HCEC 1CT (cell line): ENCODE measurements around the gene CLIC4.
"Not testable (repeated sequence)": the region's sequence is repeated elsewhere in the genome, so short reads cannot be mapped to it uniquely, and the experiment has no call there.

Experiments used
- DNase-seq: peaks from one replicate; pipeline ENCODE4 v3.0.0-alpha.2; 2017

The CLIC4 gene

DNA sequence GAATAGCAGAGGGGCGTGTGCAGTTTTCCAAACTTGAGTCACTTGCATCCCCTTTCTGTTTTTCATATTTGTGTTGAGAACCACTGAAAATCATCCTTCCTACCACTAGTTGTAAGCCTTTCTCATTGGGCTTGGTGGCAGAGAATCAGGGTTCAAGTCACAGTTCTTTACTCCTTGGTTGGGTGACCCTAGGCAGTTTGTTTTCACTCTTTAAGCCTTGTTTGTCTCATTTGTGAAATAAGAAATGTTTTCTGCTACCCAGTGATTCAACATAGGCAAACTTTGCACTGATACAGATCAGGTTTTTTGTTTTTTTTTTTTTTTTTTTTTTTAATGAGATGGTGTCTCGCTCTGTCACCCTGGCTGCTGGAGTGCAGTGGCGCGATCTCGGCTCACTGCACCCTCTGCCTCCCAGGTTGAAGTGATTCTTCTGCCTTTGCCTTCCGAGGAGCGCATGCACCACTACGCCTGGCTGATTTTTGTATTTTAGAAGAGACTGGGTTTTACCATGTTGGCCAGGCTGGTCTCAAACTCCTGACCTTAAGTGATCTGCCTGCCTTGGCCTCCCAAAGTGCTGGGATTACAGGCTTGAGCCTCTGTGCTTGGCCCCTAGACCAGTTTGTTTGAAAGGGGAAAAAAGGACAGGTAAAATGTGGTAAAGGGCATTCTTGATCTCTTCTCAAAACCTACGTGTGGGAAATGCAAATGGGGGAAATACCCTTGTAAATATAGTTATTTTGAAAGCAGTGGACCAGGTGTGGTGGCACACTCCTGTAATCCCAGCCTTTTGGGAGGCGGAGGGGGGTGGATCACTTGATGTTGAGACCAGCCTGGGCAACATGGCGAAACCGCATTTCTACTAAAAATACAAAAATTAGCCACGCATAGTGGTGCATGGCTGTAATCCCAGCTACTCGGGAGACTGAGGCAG lies 3.2 kb downstream of the CLIC4 start:
- DNase-seq: no peak

DNA sequence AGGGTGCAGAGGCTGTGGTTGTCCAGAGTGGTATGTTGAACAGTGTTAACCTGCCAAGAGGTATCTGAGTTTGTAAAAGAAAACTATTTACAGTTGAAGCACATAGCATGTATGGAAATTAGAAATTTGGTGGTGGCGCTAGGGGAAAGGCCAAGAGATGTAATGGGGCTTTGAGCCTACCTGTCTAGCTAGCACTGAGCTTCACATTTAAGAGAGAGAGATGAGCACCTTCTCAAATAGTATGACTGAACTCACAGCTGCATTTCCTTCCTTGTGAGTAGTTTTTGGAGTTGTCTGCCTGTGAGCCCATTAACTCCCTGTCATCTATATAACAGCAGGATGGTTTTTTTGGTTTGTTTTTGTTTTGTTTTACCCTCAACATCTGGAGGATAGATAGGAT lies 4.0 kb downstream of the CLIC4 start:
- no peak for DNase-seq

DNA sequence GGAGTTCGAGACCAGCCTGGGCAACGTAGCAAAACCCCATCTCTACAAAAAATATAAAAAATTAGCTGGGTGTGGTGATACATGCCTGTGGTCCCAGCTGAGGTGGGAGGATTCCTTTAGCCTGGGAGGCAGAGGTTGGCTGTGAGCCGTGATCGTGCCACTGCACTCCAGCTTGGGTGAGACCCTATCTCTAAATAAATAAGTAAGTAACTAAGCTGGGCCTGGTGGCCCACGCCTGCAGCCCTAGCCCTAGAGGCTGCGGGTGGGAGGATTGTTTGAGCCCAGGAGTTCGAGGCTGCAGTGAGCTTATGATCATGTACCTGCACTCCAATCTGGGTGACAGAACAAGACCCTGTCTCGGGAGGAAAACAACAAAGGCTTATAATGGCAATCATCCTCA lies 4.6 kb downstream of the CLIC4 start:
- no peak for DNase-seq

DNA sequence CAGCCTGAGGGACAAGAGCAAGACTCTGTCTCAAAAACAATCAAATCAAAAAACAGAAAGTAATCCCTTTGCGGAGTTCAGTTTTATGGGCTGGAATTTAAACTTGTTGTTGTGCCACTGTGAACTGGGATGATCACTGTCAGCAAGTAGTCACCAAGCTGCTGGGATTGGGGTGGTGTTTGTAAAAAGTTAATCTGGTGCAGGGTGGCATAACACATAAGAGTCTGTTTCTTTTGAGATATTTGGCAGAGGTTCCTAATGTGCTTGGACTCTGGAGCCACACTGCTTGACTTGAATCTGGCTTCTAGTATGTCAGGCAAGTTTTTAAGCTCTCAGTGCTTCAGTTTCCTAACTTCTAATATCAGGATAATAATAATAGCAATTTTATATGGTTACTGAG lies 6.6 kb downstream of the CLIC4 start:
- no peak for DNase-seq

DNA sequence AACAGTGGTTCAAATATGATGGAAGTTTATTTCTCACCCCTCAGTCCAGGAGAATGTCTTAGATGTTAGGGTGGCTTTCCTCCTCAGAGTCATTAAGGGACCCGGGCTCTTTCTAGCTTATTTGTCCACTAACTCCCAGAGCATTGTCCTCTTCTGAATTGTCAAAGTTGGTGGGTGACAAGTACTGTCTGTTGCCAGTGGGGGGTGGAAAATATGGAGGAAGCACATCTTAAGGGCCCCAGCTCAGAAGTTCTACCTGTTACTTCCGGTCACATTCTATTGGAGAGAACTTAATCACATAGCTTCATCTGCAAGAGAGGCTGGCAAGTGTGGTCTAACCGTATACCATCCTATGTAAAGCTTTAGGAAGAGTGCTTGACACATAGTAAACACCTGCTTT lies 7.1 kb downstream of the CLIC4 start:
- DNase-seq: no peak

DNA sequence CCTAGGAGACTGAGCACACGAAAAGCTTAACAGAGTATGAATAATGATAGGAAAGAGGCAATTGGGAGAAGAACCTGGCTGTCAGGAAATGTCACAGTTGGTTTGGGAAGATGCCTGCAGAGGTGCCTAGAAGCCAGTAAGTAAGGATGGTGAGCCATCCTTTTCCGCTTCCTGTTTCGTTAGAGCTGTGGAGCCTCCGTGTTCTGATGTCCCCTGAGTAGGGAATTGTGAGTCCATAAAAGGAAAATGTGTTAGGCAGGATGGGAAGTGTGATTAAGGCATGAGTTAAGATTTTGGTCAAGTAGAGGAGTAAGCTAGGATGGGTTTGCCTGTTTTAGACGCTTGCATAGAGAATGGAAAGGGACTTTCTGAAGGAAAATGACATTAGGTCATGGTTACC lies 9.0 kb downstream of the CLIC4 start:
- peak; percentile 30 for DNase-seq

DNA sequence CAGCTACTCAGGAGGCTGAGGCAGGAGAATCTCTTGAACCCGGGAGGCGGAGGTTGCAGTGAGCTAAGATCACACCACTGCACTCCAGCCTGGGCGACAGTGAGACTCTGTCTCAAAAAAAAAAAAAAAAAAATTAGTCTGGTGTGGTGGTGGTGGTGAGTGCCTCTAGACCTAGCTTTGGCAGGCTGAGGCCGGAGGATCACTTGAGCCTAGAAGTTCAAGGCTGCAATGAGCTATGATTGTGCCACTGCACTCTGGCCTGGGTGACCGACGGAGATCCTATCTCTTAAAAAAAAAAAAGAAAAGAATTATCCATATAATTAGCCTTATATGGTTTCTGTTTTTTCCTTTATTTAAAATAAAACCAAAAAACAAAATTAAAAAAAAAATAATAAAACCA lies 10.1 kb downstream of the CLIC4 start:
- not testable (repeated sequence) for DNase-seq

DNA sequence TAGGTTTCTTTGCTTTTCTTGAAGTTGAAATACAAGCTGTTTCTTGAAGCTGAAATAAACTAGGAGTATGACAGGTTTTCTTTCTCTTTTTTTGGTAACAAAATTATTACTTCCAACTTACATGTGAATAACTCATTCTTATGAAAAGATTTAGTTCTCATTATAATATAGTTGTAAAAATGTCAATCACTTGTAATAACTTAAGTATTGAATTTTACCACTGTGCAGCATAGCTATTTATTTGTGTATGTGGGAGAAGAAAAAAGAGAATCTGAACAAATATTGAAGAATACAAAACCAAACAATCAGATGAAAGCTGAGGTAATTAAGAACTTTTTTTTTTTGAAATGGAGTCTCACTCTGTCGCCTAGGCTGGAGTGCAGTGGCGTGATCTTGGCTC lies 11.1 kb downstream of the CLIC4 start:
- DNase-seq: no peak

DNA sequence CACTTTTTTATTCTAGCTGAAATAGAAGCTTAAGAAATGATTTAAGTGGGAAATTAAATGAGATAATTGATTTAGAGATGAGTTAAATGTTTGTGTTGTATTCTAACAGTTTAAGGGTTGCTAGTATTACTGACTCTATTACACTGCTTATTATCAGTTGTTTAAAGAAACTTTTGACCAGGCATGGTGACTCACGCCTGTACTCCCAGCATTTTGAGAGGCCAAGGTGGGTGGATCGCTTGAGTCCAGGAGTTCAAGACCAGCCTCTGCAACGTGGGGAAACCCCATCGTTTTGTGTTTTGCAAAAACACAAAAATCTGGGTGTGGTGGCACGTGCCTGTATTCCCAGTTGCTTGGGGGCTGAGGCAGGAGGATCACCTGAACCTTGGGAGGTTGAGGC lies 14.2 kb downstream of the CLIC4 start:
- DNase-seq: no peak

DNA sequence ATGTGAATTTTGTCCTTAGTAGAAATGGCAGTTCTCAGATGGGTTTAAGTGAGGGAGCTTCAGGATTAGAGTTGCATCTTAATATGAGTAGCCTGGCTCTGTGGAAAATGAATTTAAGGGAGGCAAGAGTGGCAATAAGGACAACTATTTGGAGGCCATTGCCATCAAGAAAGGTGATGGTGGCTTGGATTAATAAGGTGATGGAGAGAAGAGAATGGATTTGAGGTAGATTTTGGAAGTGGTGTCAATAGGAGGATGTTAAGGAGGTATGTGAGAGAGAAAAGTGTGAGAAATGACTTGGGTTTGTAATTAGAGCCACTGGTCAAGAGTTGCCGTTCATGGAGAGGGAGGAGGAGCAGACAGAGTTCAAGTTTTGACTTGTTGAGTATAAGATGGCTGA lies 16.3 kb downstream of the CLIC4 start:
- DNase-seq: no peak

DNA sequence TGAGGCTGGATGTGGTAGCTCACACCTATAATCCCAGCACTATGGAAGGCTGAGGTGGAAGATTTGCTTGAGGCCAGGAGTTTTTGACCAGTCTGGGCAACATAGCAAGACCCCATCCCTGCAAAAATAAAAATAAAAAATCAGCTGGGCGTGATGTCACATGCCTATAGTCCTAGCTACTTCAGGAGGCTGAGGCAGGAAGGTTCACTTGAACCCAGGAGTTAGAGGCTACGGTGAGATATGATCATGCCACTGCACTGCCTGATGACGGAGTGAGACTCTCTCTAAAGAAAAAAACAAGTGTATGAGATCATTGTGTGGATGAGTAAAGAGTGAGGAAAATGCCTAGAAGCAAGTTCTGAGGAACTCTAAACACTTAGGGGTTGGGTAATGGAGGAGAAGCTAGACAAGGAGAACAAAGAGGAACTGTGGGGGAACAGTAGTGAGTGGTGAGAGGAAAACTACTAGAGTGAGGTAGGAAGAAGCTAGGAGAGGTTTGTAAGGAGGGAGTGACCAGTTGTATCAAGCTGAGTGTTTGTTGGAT lies 17.0 kb downstream of the CLIC4 start:
- peak; percentile 33 for DNase-seq

DNA sequence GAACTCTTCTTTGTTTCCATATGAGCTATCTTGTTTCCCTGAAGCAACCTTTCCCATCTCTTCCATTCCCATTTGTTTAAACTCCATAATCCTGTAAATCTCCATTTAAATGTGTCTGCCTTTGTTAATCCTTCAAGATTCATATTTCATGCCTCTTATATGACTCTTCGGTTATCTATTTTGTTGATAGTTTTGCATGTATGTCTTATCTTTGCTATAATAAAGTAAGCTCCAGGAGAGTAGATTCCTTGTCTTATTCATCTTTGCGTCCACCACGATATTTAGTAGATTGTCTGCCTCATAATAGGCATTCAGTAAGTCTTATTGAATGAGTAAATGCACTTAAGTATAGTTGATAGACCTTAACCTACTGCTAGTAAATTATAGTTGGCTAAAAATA lies 18.4 kb downstream of the CLIC4 start:
- DNase-seq: no peak

DNA sequence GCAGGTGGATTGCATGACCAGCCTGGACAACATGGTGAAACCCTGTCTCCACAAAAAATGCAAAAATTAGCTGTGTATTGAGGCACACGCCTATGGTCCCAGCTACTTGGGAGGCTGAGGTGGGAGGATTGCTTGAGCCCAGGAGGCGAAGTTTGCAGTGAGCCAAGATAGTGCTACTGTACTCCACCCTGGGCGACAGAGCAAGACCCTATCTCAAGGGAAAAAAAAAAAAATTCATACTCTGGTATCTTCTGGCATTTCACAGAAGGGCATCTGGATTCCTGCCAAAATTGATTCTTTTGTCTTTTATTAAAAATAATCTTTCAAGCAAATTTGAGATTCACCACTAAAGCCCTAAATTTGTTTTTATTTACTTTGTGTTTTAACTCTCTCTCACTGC lies 19.2 kb downstream of the CLIC4 start:
- DNase-seq: no peak

DNA sequence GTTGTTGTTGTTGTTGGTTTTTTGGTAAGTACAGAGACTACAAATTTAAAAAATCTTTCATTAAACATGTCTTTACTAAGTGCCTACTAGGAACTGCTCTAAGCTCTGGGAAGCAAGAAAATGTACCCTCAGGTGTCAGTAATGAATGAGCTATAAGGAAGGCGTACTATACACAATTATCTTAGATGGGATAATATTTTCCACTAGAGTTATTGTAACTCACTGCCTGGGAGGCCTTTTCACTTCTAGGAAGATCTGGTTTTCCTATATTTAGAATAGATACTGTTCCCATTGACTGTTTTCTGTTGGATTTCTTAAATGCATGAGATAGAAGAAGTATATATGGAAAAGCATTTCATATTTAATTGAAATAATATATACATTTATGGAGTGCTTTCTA lies 19.6 kb downstream of the CLIC4 start:
- no peak for DNase-seq

DNA sequence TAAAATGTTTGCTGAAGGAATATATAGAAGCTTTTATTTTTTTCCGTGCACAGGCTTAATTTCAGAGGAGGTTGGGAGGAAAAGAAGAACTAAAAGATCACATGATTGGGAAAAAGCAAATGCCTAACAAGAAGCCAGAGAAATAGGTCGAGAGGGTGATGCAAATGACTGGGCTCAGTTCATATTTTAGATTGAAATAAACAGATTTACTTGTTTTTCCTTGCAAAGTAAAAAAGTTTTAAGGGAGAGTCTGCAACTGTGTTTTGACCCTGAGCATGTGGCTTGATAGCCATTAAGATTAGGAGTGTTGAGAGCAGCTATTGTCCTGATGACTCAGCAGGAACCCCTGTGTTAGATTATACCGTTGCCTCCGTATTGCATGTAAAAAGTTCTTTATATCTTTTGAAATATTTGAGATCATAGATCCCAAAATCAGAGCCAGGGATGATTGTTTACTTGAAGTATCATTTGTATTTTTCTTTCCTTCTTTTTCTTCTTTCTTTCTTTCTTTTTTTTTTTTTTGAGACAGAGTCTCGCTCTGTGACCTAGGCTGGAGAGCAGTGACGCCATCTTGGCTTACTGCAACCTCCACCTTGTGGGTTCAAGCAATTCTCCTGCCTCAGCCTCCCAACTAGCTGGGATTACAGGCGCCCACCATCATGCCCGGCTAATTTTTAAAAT lies 20.2 kb downstream of the CLIC4 start:
- no peak for DNase-seq

DNA sequence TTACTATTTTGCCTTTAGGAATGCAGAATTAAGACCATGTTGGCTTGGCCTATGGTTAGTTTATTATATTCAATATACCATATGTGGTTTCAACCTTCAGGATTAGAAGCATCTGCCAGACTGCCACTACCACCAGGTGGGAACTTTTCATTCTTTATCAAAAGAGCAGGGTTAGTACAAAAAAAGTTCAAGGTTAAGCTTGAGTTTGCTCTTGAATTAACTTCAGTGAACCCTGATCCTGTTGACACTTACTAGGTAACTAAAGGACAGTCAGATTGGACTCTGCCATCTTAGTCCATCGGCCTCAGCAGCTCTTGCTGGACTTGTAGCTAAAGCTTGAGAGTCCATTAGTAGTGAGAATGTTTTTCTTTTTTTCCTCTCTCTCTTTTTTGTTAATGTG lies 22.1 kb downstream of the CLIC4 start:
- no peak for DNase-seq

DNA sequence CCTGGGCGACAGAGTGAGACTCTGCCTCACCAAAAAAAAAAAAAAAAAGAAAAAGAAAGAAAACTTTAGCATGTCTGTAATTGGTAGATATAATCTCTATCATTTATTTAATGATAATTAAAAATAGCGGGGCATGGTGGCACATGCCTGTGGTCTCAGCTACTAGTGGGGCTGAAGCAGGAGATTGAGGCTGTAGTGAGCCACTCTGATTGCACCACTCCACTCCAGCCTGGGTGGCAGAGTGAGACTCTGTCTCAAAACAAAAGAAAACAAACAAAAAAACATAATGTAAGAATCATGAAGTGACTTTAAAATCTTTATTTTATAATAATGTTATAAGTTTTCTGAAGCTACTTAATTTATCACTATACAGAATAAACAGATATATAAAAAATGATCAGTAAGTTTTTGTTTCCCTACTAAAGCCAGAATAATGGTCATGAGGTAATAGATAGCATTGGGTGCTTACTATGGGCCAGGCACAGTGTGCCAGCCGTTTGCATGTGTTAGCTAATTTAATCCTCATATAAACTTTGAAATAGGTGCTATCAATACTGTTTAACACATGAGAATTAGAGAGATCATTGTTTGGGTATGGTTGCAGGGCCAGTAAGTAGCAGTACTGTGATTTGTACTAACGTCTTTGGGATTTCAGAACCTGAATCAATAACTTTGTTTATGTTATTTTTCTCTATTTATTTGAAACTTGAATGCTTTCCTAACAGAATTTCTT lies 23.8 kb downstream of the CLIC4 start:
- DNase-seq: no peak

DNA sequence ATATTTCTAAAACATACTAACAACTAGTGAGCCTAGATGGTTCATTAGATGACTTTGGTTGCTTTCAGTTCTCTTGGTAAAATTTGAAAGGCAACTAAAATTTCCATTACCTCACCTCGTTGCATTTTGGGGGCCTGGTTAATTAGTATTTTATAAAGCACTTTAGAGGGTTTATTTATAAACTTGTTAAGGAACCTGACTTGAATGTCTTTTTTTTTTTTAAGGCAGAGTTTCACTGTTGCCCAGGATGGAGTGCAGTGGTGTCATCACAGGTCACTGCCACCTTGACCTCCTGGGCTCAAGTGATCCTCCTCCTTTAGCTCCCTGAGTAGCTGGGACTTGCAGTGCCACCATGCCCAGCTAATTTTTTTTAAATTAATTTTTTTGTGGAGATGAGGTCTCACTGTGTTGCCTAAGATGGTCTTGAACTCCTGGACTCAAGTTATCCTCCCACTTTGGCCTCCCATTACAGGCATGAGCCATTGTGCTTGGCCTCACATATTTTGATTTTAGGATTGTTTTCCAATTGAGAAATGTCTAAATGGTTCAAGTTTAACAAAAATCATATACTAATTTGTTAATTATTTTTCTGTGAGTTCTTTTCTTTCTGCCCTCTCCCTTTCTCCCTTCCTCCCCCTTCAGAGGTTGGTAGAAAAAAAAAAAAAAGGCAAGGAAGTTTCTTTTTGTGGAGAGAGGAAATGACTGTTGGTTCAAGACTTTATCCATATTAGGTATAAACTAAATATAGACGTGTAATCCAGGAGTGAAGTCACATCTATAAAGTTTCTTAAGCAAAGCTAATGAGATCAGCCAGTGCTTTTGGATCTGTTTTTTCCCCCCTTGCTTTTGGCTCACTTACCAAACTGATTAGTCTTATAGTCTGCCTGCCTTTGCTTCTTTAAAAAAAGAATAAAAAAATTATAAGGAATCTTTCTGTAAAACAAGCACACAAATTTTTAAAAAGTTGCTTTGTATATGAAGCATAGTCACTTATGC lies 24.7 kb downstream of the CLIC4 start:
- DNase-seq: peak; percentile 98

DNA sequence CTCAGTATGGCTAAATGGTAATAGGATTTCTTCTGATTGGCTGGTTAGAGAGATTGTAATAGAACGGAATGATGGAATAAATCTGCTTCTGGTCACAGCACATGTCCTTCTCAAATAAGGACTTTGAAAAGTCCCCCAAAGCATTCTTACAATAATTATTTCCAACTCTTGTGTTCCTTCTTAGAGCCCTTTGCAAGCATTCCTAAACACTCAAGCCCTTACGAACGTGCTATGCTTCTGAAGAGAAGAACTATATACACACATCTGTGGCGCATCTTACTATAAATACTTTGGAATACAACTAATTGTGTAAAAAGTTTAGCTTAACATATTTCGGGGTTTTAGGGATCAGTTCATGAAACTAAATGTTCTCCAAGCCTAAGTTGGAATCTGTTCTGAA lies 25.6 kb downstream of the CLIC4 start:
- peak; percentile 69 for DNase-seq

DNA sequence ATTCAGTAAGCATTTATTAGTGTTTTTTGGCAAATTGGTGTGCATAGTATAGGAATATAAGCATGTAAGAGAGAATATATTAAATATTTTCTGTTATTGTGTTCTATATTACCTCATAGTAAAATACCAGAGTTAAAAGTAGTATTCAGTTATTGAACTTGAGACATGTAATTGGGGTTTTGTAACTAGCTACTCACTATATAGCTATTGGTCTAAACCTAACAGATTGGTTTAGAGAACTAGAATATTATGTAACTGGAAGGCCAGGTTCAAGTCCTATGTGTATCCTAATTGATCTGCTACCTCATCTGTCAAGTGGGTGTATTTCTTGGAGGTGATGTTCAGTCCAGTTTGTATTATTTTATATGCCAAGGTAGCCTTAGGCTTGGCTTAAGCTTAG lies 26.3 kb downstream of the CLIC4 start:
- DNase-seq: peak; percentile 32

DNA sequence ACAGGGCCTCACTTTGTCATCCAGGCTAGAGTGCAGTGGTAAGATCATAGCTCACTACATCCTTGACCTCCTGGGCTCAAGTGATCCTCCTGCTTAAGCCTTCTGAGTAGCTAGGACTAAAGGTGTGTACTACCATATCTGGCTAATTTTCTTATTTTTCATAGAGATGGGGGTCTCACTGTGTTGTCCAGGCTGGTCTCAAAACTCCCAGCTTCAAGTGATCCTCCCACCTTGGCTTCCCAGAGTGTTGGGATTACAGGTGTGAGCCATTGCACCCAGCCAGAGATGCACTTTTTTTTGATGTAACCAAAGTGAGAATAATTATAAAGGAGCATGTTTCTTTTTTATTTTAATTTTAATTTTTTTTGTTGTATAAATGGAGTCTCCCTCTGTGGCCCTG lies 28.4 kb downstream of the CLIC4 start:
- DNase-seq: no peak

DNA sequence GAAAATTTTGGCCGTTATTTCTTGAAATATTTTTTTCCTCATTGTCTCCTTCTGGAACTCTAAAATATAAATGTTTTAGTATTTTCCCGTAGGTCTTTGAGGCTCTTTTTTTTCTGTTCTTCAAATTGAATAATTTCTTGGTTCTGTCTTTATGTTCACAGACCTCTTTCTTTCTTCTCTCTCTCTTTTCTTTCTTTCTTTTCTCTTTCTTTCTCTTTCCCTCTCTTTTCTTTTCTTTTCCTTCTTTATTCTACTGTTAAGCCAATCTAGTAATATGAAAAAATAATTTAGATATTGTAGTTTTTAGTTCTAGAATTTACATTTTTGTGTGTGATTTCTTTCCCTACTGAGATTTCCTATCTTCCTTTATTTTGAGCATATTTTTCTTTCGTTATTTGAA lies 30.1 kb downstream of the CLIC4 start:
- no peak for DNase-seq
